HG02678 (cell line): ENCODE measurements around the gene THBS2.

Source experiments
- ATAC-seq: cut with Tn5 transposase; IDR thresholded peaks from one replicate; pipeline ENCODE4 v1.9.1; 2021; ENCODE audit warnings: mild to moderate bottlenecking, moderate library complexity; ENCODE audit not compliant: unreplicated experiment

Gene THBS2

GRCh38 chr6:169251371-169251802, 2.3 kb downstream of the THBS2 start:
- ATAC-seq = no peak

- no peak for ATAC-seq
Measured at GRCh38 chr6:169250660-169251059, 3.0 kb downstream of the THBS2 start.

GRCh38 chr6:169249057-169249456, 4.6 kb downstream of the THBS2 start:
- ATAC-seq = no peak

GRCh38 chr6:169248521-169248971, 5.1 kb downstream of the THBS2 start:
- ATAC-seq = no peak

GRCh38 chr6:169247991-169248390, 5.7 kb downstream of the THBS2 start:
- no peak for ATAC-seq

- ATAC-seq = no peak
Measured at GRCh38 chr6:169247419-169247818, 6.2 kb downstream of the THBS2 start.

GRCh38 chr6:169246445-169246844, 7.2 kb downstream of the THBS2 start:
- no peak for ATAC-seq

- ATAC-seq = no peak
Measured at GRCh38 chr6:169244684-169245383, 8.8 kb downstream of the THBS2 start.

- no peak for ATAC-seq
Measured at GRCh38 chr6:169243661-169244060, 10.0 kb downstream of the THBS2 start.

- no peak for ATAC-seq
Measured at GRCh38 chr6:169243186-169243585, 10.5 kb downstream of the THBS2 start.

GRCh38 chr6:169241688-169242350, 11.8 kb downstream of the THBS2 start:
- no peak for ATAC-seq

- no peak for ATAC-seq
Measured at GRCh38 chr6:169240591-169241390, 12.9 kb downstream of the THBS2 start.

GRCh38 chr6:169240125-169240524, 13.5 kb downstream of the THBS2 start:
- no peak for ATAC-seq

- ATAC-seq = no peak
Measured at GRCh38 chr6:169239181-169239580, 14.5 kb downstream of the THBS2 start.

- ATAC-seq = no peak
Measured at GRCh38 chr6:169238766-169239165, 14.9 kb downstream of the THBS2 start.

GRCh38 chr6:169237496-169238134, 16.0 kb downstream of the THBS2 start:
- no peak for ATAC-seq

- no peak for ATAC-seq
Measured at GRCh38 chr6:169236988-169237387, 16.7 kb downstream of the THBS2 start.

- no peak for ATAC-seq
Measured at GRCh38 chr6:169236545-169236944, 17.1 kb downstream of the THBS2 start.

- ATAC-seq = no peak
Measured at GRCh38 chr6:169235286-169235685, 18.4 kb downstream of the THBS2 start.

- ATAC-seq = no peak
Measured at GRCh38 chr6:169234634-169235033, 19.0 kb downstream of the THBS2 start.

GRCh38 chr6:169233832-169234231, 19.8 kb downstream of the THBS2 start:
- ATAC-seq = no peak
